A549 (cell line): Measurements from ENCODE around the gene AKAP5. TPM values are rescaled to one million over a fixed set of nuclear protein-coding genes. Genes with fewer than 3 reads are reported as not detected.

Source experiments
- ATAC-seq, 2 experiments: fragments of 200-7000 bp in 1 of 2; fragments of >200 bp in 1 of 2; cut with Nextera tagmentation in 1 of 2; cut with Tn5 transposase in 1 of 2; 3 replicates each; pipeline versions ENCODE4 v1.8.0 to v1.9.1; 2018 to 2020; ENCODE audit warnings: mild to moderate bottlenecking in 1 of 2, moderate library complexity in 1 of 2
- CTCF ChIA-PET: fragments of 300-600 bp; sonication (Branson Sonifier 250); formaldehyde crosslinking; extraction: SDS; loops from one replicate; lab custom pipeline; 2021; ENCODE audit warnings: antibody characterized with exemption, inconsistent platforms; lab: Yijun Ruan, JAX
- POLR2A ChIA-PET: fragments of 350-600 bp; formaldehyde crosslinking; extraction: SDS; loops from one replicate; lab custom pipeline; 2021; ENCODE audit warnings: antibody characterized with exemption, inconsistent platforms; lab: Yijun Ruan, JAX
- DNase-seq, 2 experiments: peaks; one replicate each; pipeline versions ENCODE4 v3.0.0 to v3.0.0-alpha.2; 2011 to 2016; ENCODE audit warnings: low read depth in 1 of 2, low spot score in 1 of 2
- FAIRE-seq: peaks from 2 replicates; lab custom pipeline; 2011; peaks lifted over from hg19 to GRCh38; lab: Jason Lieb, UNC
- H3K27ac ChIP-seq, 2 experiments: fragments of >200 bp; sonication (Bioruptor Twin); formaldehyde crosslinking; 3 replicates each; pipeline ENCODE4 v1.5.1; 2016 to 2017
- H3K4me1 ChIP-seq: fragments of >200 bp; sonication (Bioruptor Twin); formaldehyde crosslinking; 3 replicates; pipeline ENCODE4 v1.6.1; 2016
- H3K4me2 ChIP-seq: fragments of >200 bp; sonication (Bioruptor Twin); formaldehyde crosslinking; 3 replicates; pipeline ENCODE4 v1.6.1; 2016
- H3K4me3 ChIP-seq: fragments of >200 bp; sonication (Bioruptor Twin); formaldehyde crosslinking; 3 replicates; pipeline ENCODE4 v1.5.1; 2016
- H3K9me3 ChIP-seq: fragments of >200 bp; sonication (Bioruptor Twin); formaldehyde crosslinking; 3 replicates; pipeline ENCODE4 v1.6.1; 2016
- CBX2 ChIP-seq: fragments of 200-600 bp; sonication (generic); IDR thresholded peaks from 2 replicates; pipeline ENCODE4 v1.6.1; 2016; ENCODE audit warnings: low read depth, mild to moderate bottlenecking, borderline replicate concordance
- EHMT2 ChIP-seq: fragments of 200-600 bp; sonication (generic); IDR thresholded peaks from 2 replicates; pipeline ENCODE4 v1.6.1; 2016; ENCODE audit warnings: antibody characterized with exemption, low read depth, mild to moderate bottlenecking, moderate library complexity
- ESRRA ChIP-seq: fragments of 150-350 bp; IDR thresholded peaks from 2 replicates; pipeline ENCODE4 v1.6.1; 2014; ENCODE audit warnings: mild to moderate bottlenecking, low read length, borderline replicate concordance
- HES2 ChIP-seq: fragments of >200 bp; sonication (Bioruptor Twin); formaldehyde crosslinking; IDR thresholded peaks from 2 replicates; pipeline ENCODE4 v1.6.1; 2016
- HOXA7 ChIP-seq: fragments of 250-450 bp; sonication (Bioruptor Pico); IDR thresholded peaks from 2 replicates; pipeline ENCODE4 v1.5.0; 2020; ENCODE audit warnings: mild to moderate bottlenecking, moderate library complexity
- HOXB13 ChIP-seq: fragments of 250-450 bp; sonication (Bioruptor Pico); IDR thresholded peaks from 2 replicates; pipeline ENCODE4 v1.5.0; 2020; ENCODE audit warnings: low read depth, mild to moderate bottlenecking, moderate library complexity
- JUN ChIP-seq, 2 experiments: fragments of >200 bp; sonication (Bioruptor Twin); formaldehyde crosslinking; IDR thresholded peaks; 2 replicates in 1 of 2; 3 replicates in 1 of 2; pipeline ENCODE4 v1.6.1; 2016 to 2017
- JUNB ChIP-seq: fragments of >200 bp; sonication (Bioruptor Twin); formaldehyde crosslinking; IDR thresholded peaks from 2 replicates; pipeline ENCODE4 v1.6.1; 2016
- KDM5A ChIP-seq: fragments of 200-600 bp; sonication (generic); IDR thresholded peaks from 2 replicates; pipeline ENCODE4 v1.6.1; 2016; ENCODE audit warnings: antibody characterized with exemption, mild to moderate bottlenecking
- MAFK ChIP-seq: fragments of 450-650 bp; IDR thresholded peaks from 2 replicates; pipeline ENCODE4 v1.6.1; 2014; ENCODE audit not compliant: partially characterized antibody
- POLR2A ChIP-seq: IDR thresholded peaks from 2 replicates; pipeline ENCODE4 v1.6.1; 2012; ENCODE audit warnings: mild to moderate bottlenecking, low read length
- RAD21 ChIP-seq, 2 experiments: fragments of >200 bp in 1 of 2; sonication (Bioruptor Twin) in 1 of 2; formaldehyde crosslinking in 1 of 2; IDR thresholded peaks in 1 of 2; conservative IDR thresholded peaks in 1 of 2; 2 replicates in 1 of 2; 3 replicates in 1 of 2; pipeline ENCODE4 v1.6.1; 2012 to 2018; ENCODE audit warnings: inconsistent platforms in 1 of 2
- RARB ChIP-seq: fragments of 250-450 bp; sonication (Bioruptor Pico); IDR thresholded peaks from 2 replicates; pipeline ENCODE4 v1.8.0; 2021; ENCODE audit warnings: mild to moderate bottlenecking, moderate library complexity
- REST ChIP-seq: fragments of 200-600 bp; sonication (generic); IDR thresholded peaks from 2 replicates; pipeline ENCODE4 v1.6.1; 2016; ENCODE audit warnings: antibody characterized with exemption, mild to moderate bottlenecking, moderate library complexity
- SMC3 ChIP-seq: fragments of >200 bp; sonication (Bioruptor Twin); formaldehyde crosslinking; IDR thresholded peaks from 3 replicates; pipeline ENCODE4 v1.6.1; 2018; ENCODE audit warnings: inconsistent platforms
- ZC3H11A ChIP-seq: fragments of 450-650 bp; IDR thresholded peaks from 2 replicates; pipeline ENCODE4 v1.6.1; 2014; ENCODE audit warnings: antibody characterized with exemption, mild to moderate bottlenecking
- WGBS: methylation state at CpG from one replicate; pipeline ENCODE4 v1.1.6; 2017; ENCODE audit errors: missing lambda C conversion rate; 5-methylcytosine and 5-hydroxymethylcytosine counted together
- polyA plus RNA-seq, 4 experiments: library from polyadenylated mRNA; depleted of rRNA in 3 of 4; stranded (reverse); fragments of >200 nt; fragmentation: RNase III in 1 of 4; extraction: RNeasy Plus Mini Kit Qiagen cat#74134 plus additional on column Dnase treatment in 1 of 4; gene quantifications; 2 replicates in 3 of 4; 3 replicates in 1 of 4; pipeline ENCODE4 v1.2.3, GENCODE V29; 2011 to 2017
- TF ChIP-seq, protein P1 (sequence below): fragments of >200 bp; sonication (Bioruptor Twin); formaldehyde crosslinking; IDR thresholded peaks from 3 replicates; pipeline ENCODE4 v1.5.1; 2016
- TF ChIP-seq, protein P2 (sequence below): IDR thresholded peaks from 2 replicates; pipeline ENCODE4 v1.6.1; 2012
- TF ChIP-seq, protein P3 (sequence below): IDR thresholded peaks from 2 replicates; pipeline ENCODE4 v1.6.1; 2012

AKAP5 gene
- polyA plus RNA-seq, 2 of the 4 experiments (the other 2 are of a cell fraction) = 0.84 to 1.9 TPM

- H3K4me3 ChIP-seq = no peak overlapping the region
- ChIA-PET POLR2A (interaction anchor here (0.6 to 0.8 kb wide), 2 partner anchors 29 to 123 kb away, joined by 4 to 6 read pairs; partner anchors contain the start of genes HSPA2 and MTHFD1), CTCF (interaction anchor here (0.6 to 3.7 kb wide), 37 partner anchors 10 to 425 kb away, joined by 3 to 29 read pairs (median 4); partner anchors contain the start of gene HSPA2)
- DNase-seq (peak; percentile 32 to 76), ATAC-seq (peak; percentile 81 to 83; a peak in 5 of 6 replicates), FAIRE-seq (no peak)
- peaks cover 75% of the 10 kb centered on the region for H3K4me1 ChIP-seq
- H3K4me2 ChIP-seq = peak overlapping the region; percentile 58
- no peaks in the 10 kb centered on the region for H3K9me3 ChIP-seq
- TF ChIP-seq RAD21 (conservative IDR thresholded peaks at IDR 0.05 in 1 of 2, IDR thresholded peaks at IDR 0.05 in 1 of 2) = peak; percentile 53
- TF ChIP-seq, protein P1, sequence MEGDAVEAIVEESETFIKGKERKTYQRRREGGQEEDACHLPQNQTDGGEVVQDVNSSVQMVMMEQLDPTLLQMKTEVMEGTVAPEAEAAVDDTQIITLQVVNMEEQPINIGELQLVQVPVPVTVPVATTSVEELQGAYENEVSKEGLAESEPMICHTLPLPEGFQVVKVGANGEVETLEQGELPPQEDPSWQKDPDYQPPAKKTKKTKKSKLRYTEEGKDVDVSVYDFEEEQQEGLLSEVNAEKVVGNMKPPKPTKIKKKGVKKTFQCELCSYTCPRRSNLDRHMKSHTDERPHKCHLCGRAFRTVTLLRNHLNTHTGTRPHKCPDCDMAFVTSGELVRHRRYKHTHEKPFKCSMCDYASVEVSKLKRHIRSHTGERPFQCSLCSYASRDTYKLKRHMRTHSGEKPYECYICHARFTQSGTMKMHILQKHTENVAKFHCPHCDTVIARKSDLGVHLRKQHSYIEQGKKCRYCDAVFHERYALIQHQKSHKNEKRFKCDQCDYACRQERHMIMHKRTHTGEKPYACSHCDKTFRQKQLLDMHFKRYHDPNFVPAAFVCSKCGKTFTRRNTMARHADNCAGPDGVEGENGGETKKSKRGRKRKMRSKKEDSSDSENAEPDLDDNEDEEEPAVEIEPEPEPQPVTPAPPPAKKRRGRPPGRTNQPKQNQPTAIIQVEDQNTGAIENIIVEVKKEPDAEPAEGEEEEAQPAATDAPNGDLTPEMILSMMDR = peak; percentile 96
- no peak for TF ChIP-seq CBX2
- TF ChIP-seq MAFK = peak; percentile 7
- TF ChIP-seq EHMT2 = no peak
- TF ChIP-seq HOXA7 (CRISPR knock-in tag) = 0 out of 2 replicates have a peak, but pooled peaks have one; percentile 18
- no peak for TF ChIP-seq KDM5A
- TF ChIP-seq, protein P2, sequence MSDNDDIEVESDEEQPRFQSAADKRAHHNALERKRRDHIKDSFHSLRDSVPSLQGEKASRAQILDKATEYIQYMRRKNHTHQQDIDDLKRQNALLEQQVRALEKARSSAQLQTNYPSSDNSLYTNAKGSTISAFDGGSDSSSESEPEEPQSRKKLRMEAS = peak; percentile 36
- peak; percentile 71 for TF ChIP-seq SMC3
- 26% methylated on average over 4 of the region's 4 CpGs for WGBS
- H3K27ac ChIP-seq = peak overlapping the region; percentile 34 to 71
Observed at GRCh38 chr14:64510825-64511671, 45.7 kb downstream of the AKAP5 start.

DNA sequence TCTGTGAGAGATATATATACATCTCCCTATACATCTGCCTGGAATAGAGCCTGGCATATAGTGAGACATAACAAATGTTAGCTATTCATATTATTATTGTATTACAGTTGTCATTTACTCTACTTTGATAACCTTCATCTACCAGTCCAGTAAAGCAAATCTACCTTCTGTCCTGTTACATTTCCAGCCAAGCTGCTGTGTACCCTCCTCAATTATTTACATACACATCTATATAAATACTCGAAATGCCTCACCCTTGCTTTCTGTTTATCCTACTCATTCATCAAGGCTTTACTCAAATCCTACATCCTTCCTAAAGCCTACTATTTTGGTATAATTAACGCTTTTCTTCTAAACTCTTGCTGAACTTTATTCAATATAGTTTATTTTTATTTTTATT is 48.0 kb downstream of the AKAP5 start:
- Histone ChIP-seq H3K4me2 (no peak overlapping the region), H3K4me1 (peaks cover 69% of the 10 kb centered on the region), H3K4me3 (no peak overlapping the region), H3K9me3 (no peaks in the 10 kb centered on the region), H3K27ac (no peak overlapping the region)
- POLR2A ChIA-PET = no interaction called here
- DNase-seq (no peak), FAIRE-seq (no peak), ATAC-seq (no peak)
- 67% methylated on average over 2 of the region's 2 CpGs for WGBS
- CTCF ChIA-PET = interaction anchor here (1.6 to 3.7 kb wide), 2 partner anchors 8 to 27 kb away, joined by 4 to 29 read pairs; partner anchors contain the start of gene HSPA2
- TF ChIP-seq ESRRA = no peak

DNA sequence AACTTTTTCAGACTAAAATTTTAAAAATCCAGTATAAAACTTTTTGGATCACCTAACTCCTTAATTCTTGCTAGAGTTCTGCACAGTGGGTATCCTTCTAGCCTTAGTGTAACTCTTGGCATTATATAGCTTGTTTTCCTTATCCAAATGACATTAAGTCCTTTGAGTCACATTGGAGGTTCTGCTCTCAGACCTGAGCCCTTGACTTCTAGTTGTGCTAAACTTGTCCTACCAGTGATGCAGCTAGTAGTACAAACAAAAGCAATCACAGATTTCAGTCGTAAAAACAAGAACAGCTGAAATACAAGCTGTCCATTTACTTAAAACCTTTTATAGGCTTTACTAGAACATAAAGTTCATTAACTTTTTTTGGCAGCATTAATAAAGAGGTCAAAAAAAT is 49.8 kb downstream of the AKAP5 start:
- CTCF ChIA-PET = interaction anchor here (0.8 to 2.4 kb wide), 7 partner anchors 9 to 122 kb away, joined by 3 to 13 read pairs (median 4); partner anchors contain the start of gene HSPA2
- H3K4me1 ChIP-seq = peaks cover 53% of the 10 kb centered on the region
- POLR2A ChIA-PET = interaction anchor here (1.2 to 2.1 kb wide), 2 partner anchors 10 to 11 kb away, joined by 4 to 5 read pairs; partner anchors contain the start of gene ZBTB1
- no peak for ATAC-seq
- no peak for TF ChIP-seq HOXB13 (CRISPR knock-in tag)
- no peak for TF ChIP-seq ZC3H11A
- TF ChIP-seq, all 56 proteins: peak for 0
- DNase-seq = no peak
- H3K4me2 ChIP-seq = no peak overlapping the region
- no peak overlapping the region; a peak in 1 of 6 replicates for H3K27ac ChIP-seq
- no peak for FAIRE-seq
- H3K9me3 ChIP-seq = no peaks in the 10 kb centered on the region
- H3K4me3 ChIP-seq = no peak overlapping the region
- WGBS = 81% methylated on average over 1 of the region's 1 CpG

- ATAC-seq (no peak), DNase-seq (no peak), FAIRE-seq (no peak)
- ChIA-PET POLR2A (no interaction called here), CTCF (interaction anchor here (1.4 to 2.4 kb wide), 2 partner anchors 23 to 120 kb away, joined by 3 to 13 read pairs; partner anchors contain the start of gene HSPA2)
- TF ChIP-seq, protein P3, sequence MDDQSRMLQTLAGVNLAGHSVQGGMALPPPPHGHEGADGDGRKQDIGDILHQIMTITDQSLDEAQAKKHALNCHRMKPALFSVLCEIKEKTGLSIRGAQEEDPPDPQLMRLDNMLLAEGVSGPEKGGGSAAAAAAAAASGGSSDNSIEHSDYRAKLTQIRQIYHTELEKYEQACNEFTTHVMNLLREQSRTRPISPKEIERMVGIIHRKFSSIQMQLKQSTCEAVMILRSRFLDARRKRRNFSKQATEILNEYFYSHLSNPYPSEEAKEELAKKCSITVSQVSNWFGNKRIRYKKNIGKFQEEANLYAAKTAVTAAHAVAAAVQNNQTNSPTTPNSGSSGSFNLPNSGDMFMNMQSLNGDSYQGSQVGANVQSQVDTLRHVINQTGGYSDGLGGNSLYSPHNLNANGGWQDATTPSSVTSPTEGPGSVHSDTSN = no peak
- TF ChIP-seq JUN (IDR thresholded peaks at IDR 0.05) = no peak
- no peak for TF ChIP-seq JUNB
- no peak for TF ChIP-seq REST
- TF ChIP-seq RARB (CRISPR knock-in tag) = no peak
- TF ChIP-seq HES2 = no peak
- TF ChIP-seq POLR2A = no peak
- TF ChIP-seq KDM5A = no peak
- no peak overlapping the region; a peak in 1 of 6 replicates for H3K27ac ChIP-seq
- no peaks in the 10 kb centered on the region for H3K9me3 ChIP-seq
- peaks cover 44% of the 10 kb centered on the region for H3K4me1 ChIP-seq
- peak overlapping the region; percentile 32; the same call in 1 of the 3 replicates for H3K4me2 ChIP-seq
- H3K4me3 ChIP-seq = no peak overlapping the region
- WGBS = 67% methylated on average over 1 of the region's 1 CpG
Observed at GRCh38 chr14:64516969-64517368, 51.7 kb downstream of the AKAP5 start.
